22Rv1 (cell line): ENCODE results near the gene ADAMTS1.

Source experiments
- CTCF ChIP-seq: fragments of 450-650 bp; IDR thresholded peaks from 2 replicates; pipeline ENCODE4 v1.5.1; 2017; ENCODE audit warnings: mild to moderate bottlenecking
- ZFX ChIP-seq: fragments of 450-650 bp; IDR thresholded peaks from 2 replicates; pipeline ENCODE4 v1.6.1; 2017; ENCODE audit warnings: antibody characterized with exemption, borderline replicate concordance

DNA sequence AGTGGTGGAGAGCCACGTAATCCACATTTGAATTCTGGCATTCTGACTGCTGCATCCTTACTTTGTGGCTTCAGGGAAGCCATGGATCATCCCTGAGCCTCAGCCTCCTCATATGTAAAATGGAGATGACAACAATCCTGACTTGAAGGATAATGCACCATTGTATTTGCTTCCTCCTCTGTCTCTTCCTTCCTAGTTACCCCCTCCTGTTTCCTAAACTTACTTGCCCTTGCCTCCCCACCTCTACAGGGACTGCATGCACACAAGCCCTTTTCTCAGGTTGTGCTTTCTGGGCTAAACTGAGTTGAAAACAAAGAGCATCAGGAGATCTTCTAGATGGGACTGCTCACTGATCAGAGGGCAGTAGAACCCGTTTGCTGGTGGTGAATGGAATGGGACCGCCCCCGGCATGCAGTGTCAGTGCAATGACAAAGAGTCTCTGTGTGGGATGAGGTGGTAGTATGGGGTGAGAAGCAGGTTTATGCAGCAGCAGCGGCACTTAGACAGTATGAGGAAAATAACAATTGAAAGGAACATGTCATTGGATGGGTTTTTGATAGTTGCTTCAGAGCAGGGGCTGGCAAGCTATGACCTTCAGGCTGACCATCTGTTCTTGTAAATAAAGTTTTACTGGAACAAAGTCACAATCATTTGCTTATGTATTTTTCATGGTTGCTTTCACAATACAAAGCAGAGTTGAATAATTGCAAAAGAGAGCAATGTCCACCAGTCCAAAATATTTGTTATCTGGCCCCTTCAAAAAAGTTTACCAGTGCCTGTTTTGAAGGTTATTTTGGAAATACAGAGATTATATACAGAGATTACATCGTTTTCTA, 6.1 kb upstream of the ADAMTS1 start:
- TF ChIP-seq CTCF (no peak), ZFX (no peak)
